Iris pigment epithelial cell (primary cell): ENCODE measurements around the gene RPN2.
"Not testable (repeated sequence)": the region's sequence is repeated elsewhere in the genome, so short reads cannot be mapped to it uniquely, and the experiment has no call there.

ENCODE experiments used
- DNase-seq: peaks from one replicate; pipeline ENCODE4 v3.0.0-alpha.2; 2011; ENCODE audit warnings: low read depth

Gene RPN2

DNA sequence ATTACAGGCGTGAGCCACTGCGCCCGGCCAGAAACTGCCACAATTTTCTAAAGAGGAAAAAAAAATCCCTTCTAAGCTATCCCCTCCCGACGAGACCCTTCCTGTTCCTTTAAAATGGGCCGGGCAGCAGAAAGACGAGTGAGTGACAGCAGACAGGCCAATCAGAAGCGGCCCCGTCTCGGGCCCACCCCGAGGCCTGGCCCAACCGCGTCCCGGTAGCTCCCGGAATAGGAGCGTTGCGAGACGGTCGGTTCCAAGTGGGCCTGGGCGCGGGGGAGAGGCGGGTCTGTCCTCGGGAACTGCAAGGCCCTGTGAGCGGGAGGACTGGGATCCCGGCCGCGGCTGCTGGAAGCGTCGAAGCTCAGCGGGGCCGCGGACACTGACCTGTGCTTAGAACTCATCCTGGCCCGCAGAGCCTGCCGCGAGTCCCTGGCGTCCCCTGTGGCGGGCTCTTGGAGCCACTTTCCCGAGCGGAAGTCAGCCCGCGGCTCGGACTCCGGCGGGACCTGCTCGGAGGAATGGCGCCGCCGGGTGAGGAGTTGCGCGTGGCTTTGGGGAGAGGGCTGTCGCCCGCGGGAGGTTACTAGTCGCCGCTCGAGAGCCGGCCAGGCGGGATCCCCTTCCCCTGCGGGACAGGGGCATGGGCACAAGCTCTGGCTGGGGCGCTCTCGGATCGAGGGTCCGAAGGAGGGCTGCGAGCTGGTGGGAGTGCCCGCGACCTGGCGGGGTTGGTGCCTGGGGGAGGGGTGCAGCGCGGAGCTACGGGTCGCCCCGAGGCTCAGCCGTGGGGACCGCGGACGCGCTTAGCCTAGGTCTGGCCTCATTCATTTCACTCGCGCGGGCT lies at the start of gene RPN2, which contains the start of gene MROH8:
TSS of gene RPN2 (plus strand) at position 492 of the 844 bp plus-strand sequence. CDS start at position 519, 27 bp downstream.
TSS of gene MROH8 (minus strand) at position 710 of the 844 bp plus-strand sequence.
- peak; percentile 99 for DNase-seq

DNA sequence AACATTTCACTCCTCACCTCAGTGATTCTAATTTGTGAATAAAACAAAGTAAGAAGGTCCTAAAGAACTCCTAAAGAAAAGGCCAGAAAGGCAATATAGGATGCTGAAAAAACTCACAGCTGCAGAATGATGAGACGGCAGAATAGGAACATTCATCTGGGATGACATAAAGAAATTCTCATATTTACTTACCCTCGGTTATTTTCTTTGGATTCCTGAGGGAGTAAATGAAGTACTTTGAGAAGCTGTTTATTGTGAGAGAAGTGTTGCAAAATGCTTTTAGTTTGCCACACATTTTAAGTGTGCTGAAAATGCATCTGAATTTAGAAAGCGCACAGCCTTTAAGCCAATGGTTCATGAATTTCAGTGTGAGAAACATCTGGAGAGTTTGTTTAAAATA lies 47.6 kb upstream of the RPN2 start:
- no peak for DNase-seq

- no peak for DNase-seq
These were observed 45.2 kb upstream of the RPN2 start for GRCh38 chr20:37133952-37134351.

DNA sequence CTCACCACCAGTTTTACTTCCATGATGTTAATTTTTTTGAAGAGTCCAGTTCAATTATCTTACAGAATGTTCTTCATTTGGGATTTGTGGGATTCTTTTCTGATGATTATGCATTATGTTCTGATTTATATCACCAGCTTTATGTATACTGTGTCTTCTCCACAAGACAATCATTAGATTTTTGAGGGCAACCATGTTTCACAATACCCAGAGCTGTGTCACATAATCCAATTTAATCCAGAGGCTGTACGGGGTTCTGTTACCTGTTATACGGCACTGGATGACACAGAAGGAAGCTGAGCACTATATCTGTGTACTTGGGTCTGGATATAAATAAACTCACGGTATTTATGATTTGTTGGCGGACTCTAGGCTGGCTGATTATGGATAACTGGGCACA lies 41.6 kb upstream of the RPN2 start:
- DNase-seq, result no peak

DNA sequence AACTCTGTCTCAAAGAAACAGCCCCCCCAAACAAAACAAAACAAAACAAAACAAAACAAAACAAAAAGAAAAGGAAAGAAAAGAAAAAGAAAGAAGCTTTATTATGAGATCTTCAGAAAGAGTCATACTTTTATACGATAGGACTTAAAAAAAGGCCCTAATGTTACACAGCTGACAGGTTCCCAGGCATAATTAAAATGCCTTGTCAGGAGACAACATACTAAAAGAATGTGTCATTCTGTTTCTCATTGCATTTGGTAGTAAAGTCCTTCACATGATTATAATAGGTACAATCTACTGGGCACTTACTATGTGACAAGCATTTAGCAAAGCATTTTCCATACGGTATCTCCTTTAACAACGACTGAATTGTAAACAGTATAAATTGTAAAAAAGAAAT lies 36.4 kb upstream of the RPN2 start:
- peak; percentile 34 for DNase-seq

DNA sequence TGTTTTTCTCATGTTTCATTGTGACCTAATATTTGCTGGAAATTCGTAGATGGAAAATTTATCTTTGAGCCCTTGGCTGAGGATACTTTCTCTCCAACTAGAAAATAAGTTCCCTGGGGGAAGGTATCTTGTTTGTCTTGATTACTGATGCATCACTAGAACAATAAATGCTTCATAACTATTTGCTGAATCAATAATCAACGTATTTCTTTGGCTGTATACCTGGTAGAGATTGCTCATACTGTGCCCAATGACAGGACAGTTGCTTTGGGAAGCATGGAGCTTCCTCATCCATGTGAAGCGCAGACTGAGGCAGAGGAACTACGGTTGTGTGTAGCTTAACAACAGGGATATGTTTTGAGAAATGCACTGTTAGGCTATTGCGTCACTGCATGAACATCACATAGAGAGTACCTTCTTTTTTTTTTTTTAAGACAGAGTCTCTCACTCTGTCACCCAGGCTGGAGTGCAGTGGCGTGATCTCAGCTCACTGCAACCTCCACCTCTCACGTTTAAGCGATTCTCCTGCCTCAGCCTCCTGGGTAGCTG lies 34.2 kb upstream of the RPN2 start:
- DNase-seq, result peak; percentile 25

DNA sequence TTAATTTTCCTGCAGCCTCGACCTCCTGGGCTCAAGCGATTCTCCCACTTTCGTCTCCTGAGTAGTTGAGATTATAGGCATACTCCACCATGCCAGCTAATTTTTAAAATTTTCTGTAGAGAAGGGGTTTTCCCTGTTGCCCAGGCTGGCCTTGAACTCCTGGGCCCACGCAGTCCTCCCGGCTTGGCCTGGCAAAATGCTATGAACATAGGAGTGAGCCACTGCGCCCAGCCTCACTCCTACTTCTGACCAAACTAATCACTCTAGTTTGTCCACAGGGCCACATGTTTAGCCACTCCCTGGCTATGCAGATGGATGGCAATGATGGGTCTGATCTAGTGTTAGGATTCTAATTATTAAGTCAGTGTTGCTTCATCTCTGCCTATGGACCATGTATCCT lies 31.9 kb upstream of the RPN2 start:
- no peak for DNase-seq

- DNase-seq, result not testable (repeated sequence)
These were observed 28.3 kb upstream of the RPN2 start for GRCh38 chr20:37150864-37151263.

- DNase-seq, result no peak
These were observed 27.6 kb upstream of the RPN2 start for GRCh38 chr20:37151529-37151928.

DNA sequence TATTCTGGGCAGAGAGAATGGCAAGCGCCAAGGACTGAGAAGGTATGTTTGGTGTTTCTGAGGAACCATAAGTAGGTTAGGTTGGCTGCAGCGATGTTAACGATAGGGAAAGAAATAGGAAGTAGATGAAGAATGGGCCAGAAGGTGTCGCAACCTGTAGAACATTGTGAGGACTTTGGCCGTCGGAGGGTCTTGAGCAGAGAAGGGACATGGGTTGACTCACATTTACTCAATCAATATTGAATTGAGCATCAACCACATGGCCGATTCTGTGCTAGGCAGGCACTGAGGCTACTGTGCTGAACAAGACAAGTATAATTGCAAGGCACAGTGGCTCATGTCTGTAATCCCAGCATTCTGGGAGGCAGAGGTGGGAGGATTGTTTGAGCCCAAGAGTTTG lies 26.8 kb upstream of the RPN2 start:
- DNase-seq, result no peak

- DNase-seq, result no peak
These were observed 24.3 kb upstream of the RPN2 start for GRCh38 chr20:37154684-37155298.

DNA sequence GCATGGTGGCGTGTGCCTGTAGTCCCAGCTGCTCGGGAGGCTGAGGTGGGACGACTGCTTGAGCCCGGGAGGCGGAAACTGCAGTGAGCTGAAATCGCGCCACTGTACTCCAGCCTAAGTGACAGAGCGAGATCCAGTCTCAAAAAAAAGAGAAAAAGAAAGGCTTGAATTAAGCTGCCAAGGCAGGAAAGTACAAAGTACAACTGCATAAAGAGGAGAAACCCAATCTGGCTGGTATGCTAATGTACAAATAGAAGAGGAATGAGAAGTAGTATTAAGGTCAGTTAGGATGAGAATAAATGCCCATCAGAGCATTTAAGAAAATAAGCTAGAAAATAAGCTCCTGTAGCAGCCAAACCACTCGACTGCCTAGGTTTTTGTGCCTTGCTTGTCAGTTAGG lies 23.1 kb upstream of the RPN2 start:
- no peak for DNase-seq

GRCh38 chr20:37158248-37158647 lies 20.9 kb upstream of the RPN2 start:
- DNase-seq, result no peak

DNA sequence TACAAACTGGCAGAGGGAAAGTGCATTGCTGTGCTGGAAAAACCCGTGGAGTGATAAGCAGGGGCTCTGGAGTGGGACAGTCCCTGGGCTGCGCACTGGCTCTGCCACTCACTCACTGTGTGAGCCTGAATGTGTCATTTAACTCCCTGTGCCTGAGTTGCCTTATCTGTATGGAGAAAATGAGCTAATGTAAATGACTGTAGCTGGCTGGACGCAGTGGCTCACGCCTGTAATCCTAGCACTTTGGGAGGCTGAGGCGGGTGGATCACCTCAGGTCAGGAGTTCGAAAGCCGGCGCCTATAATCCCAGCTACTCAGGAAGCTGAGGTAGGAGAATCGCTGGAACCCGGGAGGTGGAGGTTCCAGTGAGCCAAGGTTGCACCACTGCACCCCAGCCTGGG lies 18.4 kb upstream of the RPN2 start:
- DNase-seq, result no peak

GRCh38 chr20:37161830-37162549 lies 17.1 kb upstream of the RPN2 start:
- DNase-seq, result no peak

- no peak for DNase-seq
These were observed 16.5 kb upstream of the RPN2 start for GRCh38 chr20:37162646-37163045.

- no peak for DNase-seq
These were observed 15.1 kb upstream of the RPN2 start for GRCh38 chr20:37163832-37164554.

GRCh38 chr20:37165031-37165430 lies 14.1 kb upstream of the RPN2 start:
- no peak for DNase-seq

GRCh38 chr20:37166867-37167266 lies 12.3 kb upstream of the RPN2 start:
- no peak for DNase-seq

GRCh38 chr20:37172836-37173235 lies 6.3 kb upstream of the RPN2 start:
- no peak for DNase-seq

DNA sequence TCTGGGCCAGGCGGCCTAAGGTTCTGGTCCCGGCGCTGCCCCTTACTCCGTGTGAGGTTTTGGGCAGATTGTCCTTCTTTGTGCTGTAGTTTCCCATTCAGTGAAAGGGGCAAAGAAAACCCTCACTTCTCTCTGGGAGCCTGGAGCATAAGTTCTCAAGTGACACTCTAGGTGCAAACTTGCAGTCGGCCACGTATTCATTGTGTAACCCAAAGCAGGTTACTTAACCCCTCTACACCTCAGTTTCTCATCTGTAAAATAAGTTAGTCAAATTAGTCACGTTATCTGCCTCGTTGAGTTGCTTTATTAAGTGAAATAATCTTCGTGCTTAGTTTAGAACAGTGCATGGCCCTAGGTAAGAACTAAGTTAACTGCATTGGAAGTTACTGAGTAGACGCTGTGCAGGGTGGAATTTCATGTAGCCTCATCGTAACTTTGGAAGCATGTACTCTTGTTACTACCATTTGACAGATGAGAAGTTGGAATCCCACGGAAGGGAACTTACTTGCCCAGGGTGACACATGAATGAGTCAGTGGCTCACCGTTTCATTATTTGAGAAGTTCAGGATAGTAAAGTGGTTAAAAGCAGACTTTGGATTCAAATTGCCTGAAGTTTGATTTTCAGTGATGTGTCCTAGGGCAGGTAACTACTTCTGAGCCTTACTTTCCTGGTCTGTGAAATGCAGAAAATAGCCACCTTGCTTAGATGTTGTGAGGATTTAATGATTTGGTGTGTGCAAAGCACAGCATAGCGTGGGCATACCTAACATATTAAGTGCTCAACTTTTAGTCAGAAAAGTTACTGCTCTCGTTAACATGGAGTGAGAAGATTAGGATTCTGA lies 774 bp downstream of the RPN2 start:
- DNase-seq, result peak; percentile 83
